ENCODE results near the gene GMDS. TPM values are rescaled to one million over a fixed set of nuclear protein-coding genes. Genes with fewer than 3 reads are reported as not detected.

Gene GMDS
- total and polyA plus RNA-seq, 2 experiments from 2014 or later, result 30.1 to 36.5 TPM

DNA sequence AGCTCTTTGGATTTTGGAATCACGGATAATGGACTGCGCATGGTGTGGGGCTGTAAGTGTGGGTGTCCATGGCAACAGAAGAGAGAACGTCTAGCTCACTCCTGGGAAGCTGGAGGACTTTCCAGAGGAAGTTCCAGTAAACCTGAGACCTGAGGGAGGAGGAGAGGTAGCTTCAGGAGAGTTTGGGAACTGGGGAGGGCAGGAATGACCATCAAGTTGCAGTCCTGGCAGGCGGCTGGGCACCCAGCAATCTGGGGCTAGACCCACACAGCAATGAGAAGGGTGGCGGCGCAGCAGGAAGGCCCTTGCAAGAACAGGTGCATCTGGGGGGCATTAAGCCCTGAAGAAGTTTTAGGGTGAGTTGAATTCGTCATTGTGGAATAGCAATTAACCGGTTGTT lies 539.8 kb downstream of the GMDS start:
- 0 out of 3 replicates have a peak, but pooled peaks cover 7% of the 10 kb centered on the region for H3K4me1 Mint-ChIP-seq
- H3K27ac Mint-ChIP-seq, result no peak overlapping the region

More for the DNA sequence above, 539.8 kb downstream of the GMDS start:
- H3K4me3 ChIP-seq, result no peak overlapping the region
- Mint-ChIP-seq H3K9me3 (no peaks in the 10 kb centered on the region), H3K36me3 (ENCODE audit: low read depth) (no peaks in the 10 kb centered on the region), H3K4me3 (no peak overlapping the region), H3K27me3 (ENCODE audit: insufficient read depth, low read depth, poor library complexity) (peaks cover 5% of the 10 kb centered on the region)
- ATAC-seq (no peak), DNase-seq (ENCODE audit: low spot score) (no peak)
- H4K20me1 ChIP-seq (replicated peaks; ENCODE audit: insufficient read depth), result no peaks in the 10 kb centered on the region
- H3K27me3 ChIP-seq (ENCODE audit: insufficient read depth), result no peaks in the 10 kb centered on the region
- no peaks in the 10 kb centered on the region for H3K79me2 ChIP-seq (replicated peaks; ENCODE audit: insufficient read depth)
- no peaks in the 10 kb centered on the region for H3K9me2 ChIP-seq (ENCODE audit: insufficient read depth)
- no peaks in the 10 kb centered on the region for H3F3A ChIP-seq (replicated peaks; ENCODE audit: low read depth)
- no peak overlapping the region for H2AFZ ChIP-seq
- no peak overlapping the region for H3K27ac ChIP-seq (ENCODE audit: low read depth)
- TF ChIP-seq ZNF114 (CRISPR knock-in tag; IDR thresholded peaks at IDR 0.05) (no peak), POLR2AphosphoS5 (IDR thresholded peaks at IDR 0.05; ENCODE audit: low read depth) (no peak), NANOG (IDR thresholded peaks at IDR 0.05; ENCODE audit: borderline replicate concordance) (no peak), EZH2 (IDR thresholded peaks at IDR 0.05; ENCODE audit: low read depth, unreplicated experiment) (no peak), STAT1 (IDR thresholded peaks at IDR 0.05; ENCODE audit: unreplicated experiment) (no peak), CREB1 (CRISPR knock-in tag; IDR thresholded peaks at IDR 0.05; ENCODE audit: low read depth) (no peak), EZH2phosphoT487 (IDR thresholded peaks at IDR 0.05; ENCODE audit: unreplicated experiment) (no peak), ZNF331 (CRISPR knock-in tag; IDR thresholded peaks at IDR 0.05; ENCODE audit: low read depth) (no peak), JUNB (IDR thresholded peaks at IDR 0.05; ENCODE audit: unreplicated experiment) (no peak)
- TF ChIP-seq, protein P1, sequence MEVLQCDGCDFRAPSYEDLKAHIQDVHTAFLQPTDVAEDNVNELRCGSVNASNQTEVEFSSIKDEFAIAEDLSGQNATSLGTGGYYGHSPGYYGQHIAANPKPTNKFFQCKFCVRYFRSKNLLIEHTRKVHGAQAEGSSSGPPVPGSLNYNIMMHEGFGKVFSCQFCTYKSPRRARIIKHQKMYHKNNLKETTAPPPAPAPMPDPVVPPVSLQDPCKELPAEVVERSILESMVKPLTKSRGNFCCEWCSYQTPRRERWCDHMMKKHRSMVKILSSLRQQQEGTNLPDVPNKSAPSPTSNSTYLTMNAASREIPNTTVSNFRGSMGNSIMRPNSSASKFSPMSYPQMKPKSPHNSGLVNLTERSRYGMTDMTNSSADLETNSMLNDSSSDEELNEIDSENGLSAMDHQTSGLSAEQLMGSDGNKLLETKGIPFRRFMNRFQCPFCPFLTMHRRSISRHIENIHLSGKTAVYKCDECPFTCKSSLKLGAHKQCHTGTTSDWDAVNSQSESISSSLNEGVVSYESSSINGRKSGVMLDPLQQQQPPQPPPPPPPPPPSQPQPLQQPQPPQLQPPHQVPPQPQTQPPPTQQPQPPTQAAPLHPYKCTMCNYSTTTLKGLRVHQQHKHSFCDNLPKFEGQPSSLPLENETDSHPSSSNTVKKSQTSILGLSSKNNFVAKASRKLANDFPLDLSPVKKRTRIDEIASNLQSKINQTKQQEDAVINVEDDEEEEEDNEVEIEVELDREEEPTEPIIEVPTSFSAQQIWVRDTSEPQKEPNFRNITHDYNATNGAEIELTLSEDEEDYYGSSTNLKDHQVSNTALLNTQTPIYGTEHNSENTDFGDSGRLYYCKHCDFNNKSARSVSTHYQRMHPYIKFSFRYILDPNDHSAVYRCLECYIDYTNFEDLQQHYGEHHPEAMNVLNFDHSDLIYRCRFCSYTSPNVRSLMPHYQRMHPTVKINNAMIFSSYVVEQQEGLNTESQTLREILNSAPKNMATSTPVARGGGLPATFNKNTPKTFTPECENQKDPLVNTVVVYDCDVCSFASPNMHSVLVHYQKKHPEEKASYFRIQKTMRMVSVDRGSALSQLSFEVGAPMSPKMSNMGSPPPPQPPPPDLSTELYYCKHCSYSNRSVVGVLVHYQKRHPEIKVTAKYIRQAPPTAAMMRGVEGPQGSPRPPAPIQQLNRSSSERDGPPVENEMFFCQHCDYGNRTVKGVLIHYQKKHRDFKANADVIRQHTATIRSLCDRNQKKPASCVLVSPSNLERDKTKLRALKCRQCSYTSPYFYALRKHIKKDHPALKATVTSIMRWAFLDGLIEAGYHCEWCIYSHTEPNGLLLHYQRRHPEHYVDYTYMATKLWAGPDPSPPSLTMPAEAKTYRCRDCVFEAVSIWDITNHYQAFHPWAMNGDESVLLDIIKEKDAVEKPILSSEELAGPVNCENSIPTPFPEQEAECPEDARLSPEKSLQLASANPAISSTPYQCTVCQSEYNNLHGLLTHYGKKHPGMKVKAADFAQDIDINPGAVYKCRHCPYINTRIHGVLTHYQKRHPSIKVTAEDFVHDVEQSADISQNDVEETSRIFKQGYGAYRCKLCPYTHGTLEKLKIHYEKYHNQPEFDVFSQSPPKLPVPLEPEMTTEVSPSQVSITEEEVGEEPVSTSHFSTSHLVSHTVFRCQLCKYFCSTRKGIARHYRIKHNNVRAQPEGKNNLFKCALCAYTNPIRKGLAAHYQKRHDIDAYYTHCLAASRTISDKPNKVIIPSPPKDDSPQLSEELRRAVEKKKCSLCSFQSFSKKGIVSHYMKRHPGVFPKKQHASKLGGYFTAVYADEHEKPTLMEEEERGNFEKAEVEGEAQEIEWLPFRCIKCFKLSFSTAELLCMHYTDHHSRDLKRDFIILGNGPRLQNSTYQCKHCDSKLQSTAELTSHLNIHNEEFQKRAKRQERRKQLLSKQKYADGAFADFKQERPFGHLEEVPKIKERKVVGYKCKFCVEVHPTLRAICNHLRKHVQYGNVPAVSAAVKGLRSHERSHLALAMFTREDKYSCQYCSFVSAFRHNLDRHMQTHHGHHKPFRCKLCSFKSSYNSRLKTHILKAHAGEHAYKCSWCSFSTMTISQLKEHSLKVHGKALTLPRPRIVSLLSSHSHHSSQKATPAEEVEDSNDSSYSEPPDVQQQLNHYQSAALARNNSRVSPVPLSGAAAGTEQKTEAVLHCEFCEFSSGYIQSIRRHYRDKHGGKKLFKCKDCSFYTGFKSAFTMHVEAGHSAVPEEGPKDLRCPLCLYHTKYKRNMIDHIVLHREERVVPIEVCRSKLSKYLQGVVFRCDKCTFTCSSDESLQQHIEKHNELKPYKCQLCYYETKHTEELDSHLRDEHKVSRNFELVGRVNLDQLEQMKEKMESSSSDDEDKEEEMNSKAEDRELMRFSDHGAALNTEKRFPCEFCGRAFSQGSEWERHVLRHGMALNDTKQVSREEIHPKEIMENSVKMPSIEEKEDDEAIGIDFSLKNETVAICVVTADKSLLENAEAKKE (CRISPR knock-in tag; IDR thresholded peaks at IDR 0.05), result no peak
- TF ChIP-seq, protein P2, sequence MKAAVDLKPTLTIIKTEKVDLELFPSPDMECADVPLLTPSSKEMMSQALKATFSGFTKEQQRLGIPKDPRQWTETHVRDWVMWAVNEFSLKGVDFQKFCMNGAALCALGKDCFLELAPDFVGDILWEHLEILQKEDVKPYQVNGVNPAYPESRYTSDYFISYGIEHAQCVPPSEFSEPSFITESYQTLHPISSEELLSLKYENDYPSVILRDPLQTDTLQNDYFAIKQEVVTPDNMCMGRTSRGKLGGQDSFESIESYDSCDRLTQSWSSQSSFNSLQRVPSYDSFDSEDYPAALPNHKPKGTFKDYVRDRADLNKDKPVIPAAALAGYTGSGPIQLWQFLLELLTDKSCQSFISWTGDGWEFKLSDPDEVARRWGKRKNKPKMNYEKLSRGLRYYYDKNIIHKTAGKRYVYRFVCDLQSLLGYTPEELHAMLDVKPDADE (IDR thresholded peaks at IDR 0.05), result no peak
- TF ChIP-seq, protein P3, sequence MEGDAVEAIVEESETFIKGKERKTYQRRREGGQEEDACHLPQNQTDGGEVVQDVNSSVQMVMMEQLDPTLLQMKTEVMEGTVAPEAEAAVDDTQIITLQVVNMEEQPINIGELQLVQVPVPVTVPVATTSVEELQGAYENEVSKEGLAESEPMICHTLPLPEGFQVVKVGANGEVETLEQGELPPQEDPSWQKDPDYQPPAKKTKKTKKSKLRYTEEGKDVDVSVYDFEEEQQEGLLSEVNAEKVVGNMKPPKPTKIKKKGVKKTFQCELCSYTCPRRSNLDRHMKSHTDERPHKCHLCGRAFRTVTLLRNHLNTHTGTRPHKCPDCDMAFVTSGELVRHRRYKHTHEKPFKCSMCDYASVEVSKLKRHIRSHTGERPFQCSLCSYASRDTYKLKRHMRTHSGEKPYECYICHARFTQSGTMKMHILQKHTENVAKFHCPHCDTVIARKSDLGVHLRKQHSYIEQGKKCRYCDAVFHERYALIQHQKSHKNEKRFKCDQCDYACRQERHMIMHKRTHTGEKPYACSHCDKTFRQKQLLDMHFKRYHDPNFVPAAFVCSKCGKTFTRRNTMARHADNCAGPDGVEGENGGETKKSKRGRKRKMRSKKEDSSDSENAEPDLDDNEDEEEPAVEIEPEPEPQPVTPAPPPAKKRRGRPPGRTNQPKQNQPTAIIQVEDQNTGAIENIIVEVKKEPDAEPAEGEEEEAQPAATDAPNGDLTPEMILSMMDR (conservative IDR thresholded peaks at IDR 0.05; ENCODE audit: low read depth in 2 of 2), result no peak
- TF ChIP-seq, protein P4, sequence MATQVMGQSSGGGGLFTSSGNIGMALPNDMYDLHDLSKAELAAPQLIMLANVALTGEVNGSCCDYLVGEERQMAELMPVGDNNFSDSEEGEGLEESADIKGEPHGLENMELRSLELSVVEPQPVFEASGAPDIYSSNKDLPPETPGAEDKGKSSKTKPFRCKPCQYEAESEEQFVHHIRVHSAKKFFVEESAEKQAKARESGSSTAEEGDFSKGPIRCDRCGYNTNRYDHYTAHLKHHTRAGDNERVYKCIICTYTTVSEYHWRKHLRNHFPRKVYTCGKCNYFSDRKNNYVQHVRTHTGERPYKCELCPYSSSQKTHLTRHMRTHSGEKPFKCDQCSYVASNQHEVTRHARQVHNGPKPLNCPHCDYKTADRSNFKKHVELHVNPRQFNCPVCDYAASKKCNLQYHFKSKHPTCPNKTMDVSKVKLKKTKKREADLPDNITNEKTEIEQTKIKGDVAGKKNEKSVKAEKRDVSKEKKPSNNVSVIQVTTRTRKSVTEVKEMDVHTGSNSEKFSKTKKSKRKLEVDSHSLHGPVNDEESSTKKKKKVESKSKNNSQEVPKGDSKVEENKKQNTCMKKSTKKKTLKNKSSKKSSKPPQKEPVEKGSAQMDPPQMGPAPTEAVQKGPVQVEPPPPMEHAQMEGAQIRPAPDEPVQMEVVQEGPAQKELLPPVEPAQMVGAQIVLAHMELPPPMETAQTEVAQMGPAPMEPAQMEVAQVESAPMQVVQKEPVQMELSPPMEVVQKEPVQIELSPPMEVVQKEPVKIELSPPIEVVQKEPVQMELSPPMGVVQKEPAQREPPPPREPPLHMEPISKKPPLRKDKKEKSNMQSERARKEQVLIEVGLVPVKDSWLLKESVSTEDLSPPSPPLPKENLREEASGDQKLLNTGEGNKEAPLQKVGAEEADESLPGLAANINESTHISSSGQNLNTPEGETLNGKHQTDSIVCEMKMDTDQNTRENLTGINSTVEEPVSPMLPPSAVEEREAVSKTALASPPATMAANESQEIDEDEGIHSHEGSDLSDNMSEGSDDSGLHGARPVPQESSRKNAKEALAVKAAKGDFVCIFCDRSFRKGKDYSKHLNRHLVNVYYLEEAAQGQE (IDR thresholded peaks at IDR 0.05; ENCODE audit: unreplicated experiment), result no peak
- H3K36me3 ChIP-seq (ENCODE audit: insufficient read depth), result no peaks in the 10 kb centered on the region
- H3K4me2 ChIP-seq, result no peak overlapping the region
- no peaks in the 10 kb centered on the region for H3K4me1 ChIP-seq (ENCODE audit: insufficient read depth)
